ENCODE results near the gene FILIP1L.
"Not testable (repeated sequence)": the region's sequence is repeated elsewhere in the genome, so short reads cannot be mapped to it uniquely, and the experiment has no call there.

- TF ChIP-seq, protein P1, sequence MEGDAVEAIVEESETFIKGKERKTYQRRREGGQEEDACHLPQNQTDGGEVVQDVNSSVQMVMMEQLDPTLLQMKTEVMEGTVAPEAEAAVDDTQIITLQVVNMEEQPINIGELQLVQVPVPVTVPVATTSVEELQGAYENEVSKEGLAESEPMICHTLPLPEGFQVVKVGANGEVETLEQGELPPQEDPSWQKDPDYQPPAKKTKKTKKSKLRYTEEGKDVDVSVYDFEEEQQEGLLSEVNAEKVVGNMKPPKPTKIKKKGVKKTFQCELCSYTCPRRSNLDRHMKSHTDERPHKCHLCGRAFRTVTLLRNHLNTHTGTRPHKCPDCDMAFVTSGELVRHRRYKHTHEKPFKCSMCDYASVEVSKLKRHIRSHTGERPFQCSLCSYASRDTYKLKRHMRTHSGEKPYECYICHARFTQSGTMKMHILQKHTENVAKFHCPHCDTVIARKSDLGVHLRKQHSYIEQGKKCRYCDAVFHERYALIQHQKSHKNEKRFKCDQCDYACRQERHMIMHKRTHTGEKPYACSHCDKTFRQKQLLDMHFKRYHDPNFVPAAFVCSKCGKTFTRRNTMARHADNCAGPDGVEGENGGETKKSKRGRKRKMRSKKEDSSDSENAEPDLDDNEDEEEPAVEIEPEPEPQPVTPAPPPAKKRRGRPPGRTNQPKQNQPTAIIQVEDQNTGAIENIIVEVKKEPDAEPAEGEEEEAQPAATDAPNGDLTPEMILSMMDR (IDR thresholded peaks at IDR 0.05): not testable (repeated sequence)
- not testable (repeated sequence) for TF ChIP-seq EP300 (IDR thresholded peaks at IDR 0.05)
These were observed 62.8 kb downstream of the FILIP1L start for GRCh38 chr3:100051513-100051912.
